Naive B cell (primary cell): ENCODE measurements around the gene SLC16A13. TPM values are rescaled to one million over a fixed set of nuclear protein-coding genes. Genes with fewer than 3 reads are reported as not detected.
"Not testable (repeated sequence)": the region's sequence is repeated elsewhere in the genome, so short reads cannot be mapped to it uniquely, and the experiment has no call there.

ENCODE experiments used
- ATAC-seq, 2 donors: fragments of 150-1000 bp; cut with Tn5 transposase; 2 replicates each; pipeline ENCODE4 v1.10.0; 2021; ENCODE audit warnings: low read depth in 2 of 2, mild to moderate bottlenecking in 2 of 2, moderate library complexity in 2 of 2
- DNase-seq: peaks from one replicate; pipeline ENCODE4 v3.0.0; 2022
- H3K27ac Mint-ChIP-seq, 6 donors: one replicate each; pipeline ENCODE4 v1.8.0; 2020 to 2022; ENCODE audit warnings: mild to moderate bottlenecking in 6 of 6, mixed read lengths in 6 of 6, moderate library complexity in 5 of 6, inconsistent platforms in 2 of 6
- H3K27me3 Mint-ChIP-seq, 3 donors: one replicate each; pipeline ENCODE4 v1.8.0; 2021 to 2022; ENCODE audit warnings: mixed read lengths in 3 of 3, mild to moderate bottlenecking in 1 of 3
- H3K36me3 Mint-ChIP-seq, 2 donors: one replicate each; pipeline ENCODE4 v1.8.0; 2020 to 2022; ENCODE audit warnings: mixed read lengths in 2 of 2, inconsistent platforms in 1 of 2, mild to moderate bottlenecking in 1 of 2
- H3K4me1 Mint-ChIP-seq, 3 donors: one replicate each; pipeline ENCODE4 v1.8.0; 2020 to 2022; ENCODE audit warnings: mixed read lengths in 3 of 3, inconsistent platforms in 1 of 3, mild to moderate bottlenecking in 1 of 3, moderate library complexity in 1 of 3
- H3K4me3 Mint-ChIP-seq, 8 donors: one replicate each; pipeline ENCODE4 v1.8.0; 2020 to 2022; ENCODE audit warnings: mild to moderate bottlenecking in 8 of 8, mixed read lengths in 8 of 8, moderate library complexity in 8 of 8, inconsistent platforms in 2 of 8
- H3K9me3 Mint-ChIP-seq, 7 donors: one replicate each; pipeline ENCODE4 v1.8.0; 2020 to 2022; ENCODE audit warnings: mixed read lengths in 7 of 7, mild to moderate bottlenecking in 5 of 7, inconsistent platforms in 2 of 7, moderate library complexity in 1 of 7
- polyA plus RNA-seq, 6 donors: library from polyadenylated mRNA; unstranded; fragments of 300-500 nt; fragmentation: Illumina TruSeq; gene quantifications; one replicate each; pipeline ENCODE4 v1.2.3, GENCODE V29; 2021; ENCODE audit warnings: low read depth in 6 of 6

Gene SLC16A13
- polyA plus RNA-seq, 6 donors from 2014 or later = 0.66 to 3.0 (median 2.4) TPM

DNA sequence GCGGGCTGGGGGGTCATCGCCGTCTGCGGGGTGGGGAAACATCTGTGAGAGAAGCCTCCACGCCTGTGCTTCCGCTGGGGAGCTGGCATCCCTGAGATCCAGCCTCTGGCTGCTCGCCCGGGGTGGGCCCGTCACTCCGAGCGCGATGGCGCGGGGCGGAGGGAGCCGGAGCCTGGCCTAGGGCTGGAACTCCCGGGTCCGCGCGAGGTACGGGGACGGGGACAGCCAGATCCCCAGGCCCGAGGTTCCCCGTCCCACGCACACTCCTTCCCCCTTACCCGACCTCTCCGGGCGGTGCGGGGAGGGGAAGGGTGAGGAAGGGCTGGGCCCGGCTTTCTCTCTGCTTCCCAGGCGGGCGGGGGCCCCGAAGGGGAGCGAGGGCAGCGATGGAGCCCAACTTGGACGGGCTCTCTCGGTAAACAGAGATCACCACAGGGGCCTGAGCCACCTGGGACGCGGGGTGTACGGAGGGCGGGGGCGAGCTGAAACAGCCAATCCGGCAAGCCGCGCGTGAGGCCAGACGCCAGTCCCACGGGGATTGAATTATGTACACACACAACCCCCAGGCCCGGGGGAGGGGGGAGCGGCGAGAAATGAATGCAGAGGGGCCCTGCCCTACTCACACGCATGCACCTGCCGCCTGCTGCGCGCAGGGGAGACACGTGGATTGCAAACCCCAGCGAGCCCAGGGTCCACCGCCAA is 7.8 kb downstream of the SLC16A13 start, which contains the start of gene SLC16A11:
Gene SLC16A11 (minus strand): TSS at position 596 of the 702 bp plus-strand sequence. CDS start 579 bp downstream, at position 17.
- peak; percentile 80 for DNase-seq
- Mint-ChIP-seq H3K9me3 (no peaks in the 10 kb centered on the region), H3K27ac (peak within 1 kb of the TSS; percentile 39 to 89 (median 86)), H3K4me1 (peaks cover 46 to 52% (median 50%) of the 10 kb centered on the region in 3 donors), H3K27me3 (no peaks in the 10 kb centered on the region), H3K36me3 (no peaks in the 10 kb centered on the region), H3K4me3 (peak within 1 kb of the TSS; percentile 74 to 91 (median 86))
- peak; percentile 32 to 45 for ATAC-seq

DNA sequence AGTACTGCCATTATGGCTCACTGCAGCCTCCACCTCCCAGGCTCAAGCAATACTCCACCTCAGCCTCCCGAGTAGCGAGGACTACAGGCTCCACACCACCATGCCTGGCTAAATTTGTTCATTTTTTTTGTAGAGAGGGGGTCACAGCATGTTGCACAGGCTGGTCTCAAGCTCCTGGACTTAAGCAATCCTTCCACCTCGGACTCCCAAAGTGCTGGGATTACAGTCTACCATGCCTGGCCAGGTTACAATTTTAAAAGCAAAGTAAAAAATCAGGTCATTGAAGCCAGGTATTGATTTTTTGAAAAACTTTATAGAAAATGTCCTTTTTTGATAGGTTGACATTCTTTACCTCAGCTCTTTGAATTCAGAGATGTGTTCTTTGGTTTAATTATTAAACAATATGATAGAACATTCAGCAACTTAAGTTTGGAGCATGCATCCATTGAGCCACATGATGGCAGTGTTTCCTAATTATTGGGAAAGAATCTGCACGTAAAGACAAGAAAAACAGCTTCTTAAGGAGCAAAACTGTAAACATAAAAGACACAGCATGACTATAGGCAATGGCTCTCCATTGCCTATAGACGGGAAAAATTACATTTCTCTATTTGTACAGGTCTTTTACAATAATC is 9.8 kb downstream of the SLC16A13 start:
- Mint-ChIP-seq H3K36me3 (no peaks in the 10 kb centered on the region), H3K4me3 (peak overlapping the region; percentile 72 to 94 (median 90)), H3K27me3 (peaks cover 0 to 7% (median 4%) of the 10 kb centered on the region in 3 donors), H3K27ac (peak overlapping the region; percentile 40 to 97 (median 94)), H3K4me1 (peaks cover 42 to 43% (median 43%) of the 10 kb centered on the region in 3 donors), H3K9me3 (no peaks in the 10 kb centered on the region)
- DNase-seq = peak; percentile 63
- ATAC-seq = peak; percentile 16 to 25

DNA sequence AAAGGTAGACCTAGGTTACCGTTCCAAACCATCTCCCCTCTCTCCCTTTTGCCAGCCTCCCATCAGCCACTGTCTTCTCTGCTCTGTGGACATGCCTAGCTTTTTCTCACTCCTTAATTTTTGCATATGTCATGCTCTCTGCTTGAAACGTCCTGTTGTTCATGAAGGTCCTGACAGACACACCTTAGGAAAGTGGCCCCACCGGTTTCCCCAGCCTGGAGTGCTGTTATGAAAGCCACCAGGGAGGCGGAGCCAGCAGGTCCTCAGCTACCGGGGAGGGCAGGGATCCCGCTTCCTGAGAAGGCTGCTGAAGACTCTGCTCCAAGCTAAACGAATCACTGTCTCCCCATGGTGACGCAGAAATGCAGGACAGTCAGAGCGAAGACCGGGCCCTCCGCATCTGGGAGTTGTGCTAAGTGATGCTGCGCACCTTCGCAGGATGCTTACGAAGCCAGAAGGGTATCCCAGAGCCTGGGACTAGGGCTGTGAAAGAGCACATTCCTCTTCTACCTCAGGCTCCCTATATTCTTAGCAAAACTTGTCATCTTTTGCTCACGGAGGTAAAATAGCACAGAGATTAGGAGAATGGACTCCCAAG is 10.4 kb downstream of the SLC16A13 start:
- DNase-seq = no peak
- Mint-ChIP-seq H3K4me3 (peak overlapping the region; percentile 72 to 94 (median 90)), H3K27ac (peak overlapping the region; percentile 83 to 97 (median 94)), H3K9me3 (no peaks in the 10 kb centered on the region), H3K36me3 (no peaks in the 10 kb centered on the region), H3K27me3 (peaks cover 0 to 12% (median 4%) of the 10 kb centered on the region in 3 donors), H3K4me1 (peaks cover 40 to 42% (median 42%) of the 10 kb centered on the region in 3 donors)
- ATAC-seq = peak; percentile 4 to 13

DNA sequence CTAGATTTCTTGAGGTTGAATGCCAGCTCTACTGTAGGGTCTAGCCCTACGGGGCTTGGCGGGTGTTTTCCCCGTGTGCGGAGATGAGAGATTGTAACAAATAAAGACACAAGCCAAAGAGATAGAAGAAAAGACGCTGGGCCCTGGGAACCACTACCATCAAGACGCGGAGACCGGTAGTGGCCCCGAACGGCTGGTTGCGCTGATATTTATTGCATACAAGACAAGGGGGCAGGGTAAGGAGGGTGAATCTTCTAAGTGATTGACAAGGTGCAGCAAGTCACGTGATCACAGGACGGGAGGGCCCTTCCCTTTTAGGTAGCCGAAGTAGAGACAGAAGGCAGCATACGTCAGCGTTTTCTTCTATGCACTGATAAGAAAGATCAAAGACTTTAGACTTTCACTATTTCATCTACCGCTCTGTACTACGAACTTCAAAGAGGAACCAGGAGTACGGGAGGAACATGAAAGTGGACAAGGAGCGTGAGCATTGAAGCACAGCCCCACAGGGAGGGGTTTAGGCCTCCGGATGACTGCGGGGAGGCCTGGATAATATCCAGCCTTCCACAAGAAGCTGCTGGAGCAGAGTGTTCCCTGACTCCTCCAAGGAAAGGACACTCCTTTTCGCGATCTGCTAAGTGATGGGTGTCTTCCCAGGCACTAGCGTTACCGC is 11.0 kb downstream of the SLC16A13 start:
- Mint-ChIP-seq H3K4me3 (peak overlapping the region; percentile 72 to 94 (median 90)), H3K27me3 (peaks cover 0 to 12% (median 4%) of the 10 kb centered on the region in 3 donors), H3K4me1 (peaks cover 34 to 35% (median 35%) of the 10 kb centered on the region in 3 donors), H3K27ac (peak overlapping the region; percentile 83 to 97 (median 93))
- H3K9me3 Mint-ChIP-seq, H3K36me3 Mint-ChIP-seq: not testable (repeated sequence)
- ATAC-seq (peak; percentile 29 to 44), DNase-seq (peak; percentile 83)

DNA sequence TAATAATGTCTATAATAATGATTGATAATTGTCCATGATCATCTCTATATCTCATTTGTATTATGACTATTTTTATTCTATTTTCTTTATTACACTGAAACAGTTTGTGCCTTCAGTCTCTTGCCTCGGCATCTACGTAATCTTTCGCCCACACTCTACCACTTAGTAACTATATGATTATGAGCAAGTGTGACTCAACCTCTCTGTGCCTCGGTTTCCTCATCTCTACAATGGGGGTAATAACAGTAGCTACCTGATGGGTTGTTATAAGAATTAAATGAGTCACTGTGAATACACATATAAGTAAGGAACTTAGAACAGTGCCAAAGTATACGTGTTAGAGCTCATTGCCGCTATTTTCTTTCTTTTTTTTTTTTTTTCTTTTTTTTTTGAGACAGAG is 11.8 kb downstream of the SLC16A13 start:
- Mint-ChIP-seq H3K9me3 (no peaks in the 10 kb centered on the region), H3K27ac (peak overlapping the region; percentile 24 to 97 (median 86)), H3K4me3 (peak overlapping the region in 6 of 8 donors; percentile 25 to 93 (median 84)), H3K27me3 (peaks cover 0 to 12% (median 4%) of the 10 kb centered on the region in 3 donors), H3K4me1 (peaks cover 28 to 34% (median 30%) of the 10 kb centered on the region in 3 donors), H3K36me3 (no peaks in the 10 kb centered on the region)
- DNase-seq (no peak), ATAC-seq (no peak)

DNA sequence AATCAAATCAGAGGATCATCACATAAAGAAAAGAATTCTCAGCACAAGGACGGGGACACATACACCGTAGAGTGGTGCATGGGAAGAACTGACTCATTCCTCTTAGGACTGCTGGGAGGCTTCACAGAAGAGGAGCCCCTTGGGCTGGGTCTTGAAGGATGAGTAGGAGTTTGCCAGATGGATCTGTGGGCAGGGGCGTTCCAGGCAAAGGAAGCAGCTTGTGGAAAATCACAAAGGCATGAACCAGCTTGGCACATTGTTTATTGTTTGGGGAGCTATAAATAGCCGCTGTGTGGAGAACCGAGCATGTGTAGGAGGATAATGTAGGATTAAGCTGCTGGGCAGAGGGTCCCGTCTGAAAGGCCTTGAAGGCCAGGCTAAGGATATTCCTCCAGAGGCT is 13.2 kb downstream of the SLC16A13 start:
- Mint-ChIP-seq H3K4me1 (peaks cover 19 to 31% (median 22%) of the 10 kb centered on the region in 3 donors), H3K27me3 (peaks cover 0 to 12% (median 4%) of the 10 kb centered on the region in 3 donors), H3K9me3 (no peaks in the 10 kb centered on the region), H3K4me3 (peak overlapping the region in 1 of 8 donors; percentile 19), H3K27ac (peak overlapping the region in 2 of 6 donors; percentile 9 to 74), H3K36me3 (no peaks in the 10 kb centered on the region)
- ATAC-seq = no peak
- no peak for DNase-seq

DNA sequence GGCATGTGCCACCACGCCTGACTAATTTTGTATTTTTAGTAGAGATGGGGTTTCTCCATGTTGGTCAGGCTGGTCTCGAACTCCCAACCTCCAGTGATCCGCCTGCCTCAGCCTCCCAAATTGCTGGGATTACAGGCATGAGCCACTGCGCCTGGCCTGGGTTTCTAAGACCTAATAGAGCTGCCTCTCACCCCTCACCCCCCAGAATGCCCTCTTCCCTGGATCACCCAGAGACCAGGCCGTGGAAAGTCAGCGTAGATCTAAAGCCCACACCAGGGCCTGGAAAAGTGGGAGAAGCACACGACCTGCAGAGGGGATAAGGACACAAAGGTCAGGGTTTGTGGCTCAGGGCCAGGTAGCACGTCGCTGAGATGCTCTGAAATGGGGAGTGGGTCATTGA is 14.8 kb downstream of the SLC16A13 start:
- Mint-ChIP-seq H3K27me3 (peaks cover 0 to 12% (median 4%) of the 10 kb centered on the region in 3 donors), H3K4me1 (peaks cover 16 to 24% (median 20%) of the 10 kb centered on the region in 3 donors), H3K27ac (peak overlapping the region in 1 of 6 donors; percentile 27)
- H3K9me3 Mint-ChIP-seq, H3K36me3 Mint-ChIP-seq, DNase-seq, H3K4me3 Mint-ChIP-seq, ATAC-seq: not testable (repeated sequence)

DNA sequence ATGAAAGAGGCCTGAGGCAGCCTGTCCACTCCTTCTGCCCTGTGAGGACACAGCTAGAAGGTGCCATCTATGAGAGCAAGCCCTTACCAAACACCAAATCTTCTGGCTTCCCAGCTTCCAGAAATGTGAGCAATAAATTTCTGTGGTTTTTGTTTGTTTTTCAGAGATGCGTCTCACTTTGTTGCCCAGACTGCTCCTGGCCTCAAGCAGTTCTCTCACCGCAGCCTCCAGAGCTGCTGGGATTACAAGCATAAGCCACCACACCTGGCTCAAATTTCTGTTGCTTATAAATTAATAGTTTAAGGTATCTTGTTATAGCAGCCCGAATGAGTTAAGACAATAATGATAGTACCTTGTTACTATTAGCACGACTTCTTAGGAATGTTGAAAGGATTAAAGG is 20.6 kb downstream of the SLC16A13 start:
- ATAC-seq (no peak), DNase-seq (no peak)
- no peaks in the 10 kb centered on the region for H3K36me3 Mint-ChIP-seq
- no peaks in the 10 kb centered on the region for H3K9me3 Mint-ChIP-seq
- H3K27ac Mint-ChIP-seq = no peak overlapping the region
- H3K4me1 Mint-ChIP-seq = peaks cover 0 to 4% (median 3%) of the 10 kb centered on the region in 3 donors
- H3K4me3 Mint-ChIP-seq = no peak overlapping the region
- peaks cover 9 to 14% (median 12%) of the 10 kb centered on the region in 3 donors for H3K27me3 Mint-ChIP-seq

DNA sequence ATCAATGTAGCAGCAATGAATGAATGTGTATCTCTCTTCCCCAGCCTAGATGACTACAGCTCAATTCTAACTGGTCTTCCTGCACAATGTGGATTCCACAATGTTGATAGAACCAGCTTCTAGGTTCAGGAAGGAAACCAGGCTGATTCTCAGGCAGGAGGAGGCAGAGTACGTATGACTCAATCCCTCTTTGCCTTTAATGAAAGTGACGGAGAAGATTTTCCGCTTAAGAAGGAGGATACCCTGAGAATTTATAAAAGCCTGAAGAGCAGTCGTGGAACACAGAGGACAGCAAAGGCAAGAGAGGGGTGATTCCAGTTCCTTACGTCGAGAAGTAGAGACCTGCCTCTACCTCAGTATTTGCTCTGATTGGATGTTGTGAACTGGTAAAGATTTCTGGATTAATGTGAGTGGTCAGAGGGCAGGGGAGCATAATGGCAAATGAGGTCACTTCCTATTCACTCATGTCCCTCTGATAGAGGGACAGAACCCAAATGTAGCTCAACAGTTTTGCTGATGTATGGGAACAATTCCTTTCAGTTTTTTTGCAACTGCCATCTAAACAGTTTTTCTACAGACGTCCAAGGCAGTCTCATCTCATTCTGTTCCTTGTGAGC is 23.1 kb downstream of the SLC16A13 start:
- peak overlapping the region in 2 of 6 donors; percentile 54 to 75 for H3K27ac Mint-ChIP-seq
- DNase-seq (no peak), ATAC-seq (no peak)
- H3K9me3 Mint-ChIP-seq = no peaks in the 10 kb centered on the region
- H3K27me3 Mint-ChIP-seq = peaks cover 20 to 30% (median 24%) of the 10 kb centered on the region in 3 donors
- peaks cover 0 to 3% (median 0%) of the 10 kb centered on the region in 3 donors for H3K4me1 Mint-ChIP-seq
- H3K4me3 Mint-ChIP-seq = no peak overlapping the region
- no peaks in the 10 kb centered on the region for H3K36me3 Mint-ChIP-seq

DNA sequence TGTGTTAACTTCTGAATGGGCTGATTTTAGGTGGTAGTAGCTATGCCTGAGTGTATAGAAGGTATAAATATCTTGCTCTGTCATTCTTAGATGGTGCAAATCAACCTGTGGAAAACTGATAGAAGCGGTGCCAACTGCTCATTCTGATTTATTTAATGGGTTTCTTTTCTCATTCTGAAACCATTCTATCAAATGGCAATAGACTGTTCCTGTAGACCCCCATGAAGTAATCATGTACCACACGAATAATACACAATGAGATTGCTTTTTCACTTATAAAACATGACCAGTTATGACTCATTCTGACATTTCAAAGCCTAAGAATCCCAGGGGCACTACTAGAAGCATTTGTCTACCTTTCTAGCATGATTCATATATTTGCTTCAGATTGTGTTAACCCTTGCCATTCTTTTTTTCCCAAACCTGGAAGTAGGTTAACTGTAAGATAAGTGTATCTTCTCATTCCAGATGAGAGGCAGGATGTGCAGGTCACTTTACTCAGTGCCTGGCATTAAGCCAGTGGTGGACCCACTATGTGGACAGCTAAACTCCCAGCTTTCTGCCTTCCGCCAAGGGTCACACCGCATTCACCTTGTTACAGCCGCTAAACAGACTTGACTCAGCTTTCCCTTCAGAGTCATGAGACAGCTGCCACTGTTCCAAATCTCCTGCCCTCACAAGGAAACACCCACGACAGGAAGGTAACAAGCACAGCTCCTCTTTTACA is 24.5 kb downstream of the SLC16A13 start:
- DNase-seq = no peak
- no peak for ATAC-seq
- peak overlapping the region in 1 of 6 donors; percentile 60 for H3K27ac Mint-ChIP-seq
- H3K4me3 Mint-ChIP-seq = no peak overlapping the region
- peaks cover 20 to 40% (median 28%) of the 10 kb centered on the region in 3 donors for H3K27me3 Mint-ChIP-seq
- no peaks in the 10 kb centered on the region for H3K36me3 Mint-ChIP-seq
- H3K9me3 Mint-ChIP-seq = no peaks in the 10 kb centered on the region
- H3K4me1 Mint-ChIP-seq = peaks cover 0 to 3% (median 0%) of the 10 kb centered on the region in 3 donors

DNA sequence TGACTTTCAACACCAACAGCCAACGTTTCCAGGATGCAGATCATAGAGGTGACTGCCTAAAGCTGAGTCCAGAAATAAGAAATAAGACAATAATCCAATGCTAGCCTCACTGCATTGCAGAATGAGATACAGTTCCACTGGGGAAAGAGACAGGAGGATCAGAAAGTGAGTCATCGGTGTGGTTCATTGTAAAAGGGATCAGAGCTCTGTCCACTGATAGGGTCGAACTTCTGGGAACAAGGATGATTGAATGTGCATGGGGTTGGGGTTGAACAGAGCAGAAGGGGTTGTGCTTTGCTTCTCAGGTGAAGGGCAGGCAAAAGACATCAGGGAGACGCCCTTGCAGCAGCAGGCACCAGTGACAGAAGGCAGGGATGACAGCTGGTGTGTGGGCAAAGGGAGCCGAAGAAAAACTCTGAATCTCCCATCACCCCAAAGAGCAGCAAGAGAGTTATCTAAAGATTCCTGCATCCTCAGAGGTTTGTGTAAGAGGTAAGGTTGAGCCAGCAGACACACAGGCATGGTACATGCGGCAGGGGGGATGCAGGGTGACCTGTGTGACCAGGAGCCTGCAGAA is 27.8 kb downstream of the SLC16A13 start:
- Mint-ChIP-seq H3K27ac (peak overlapping the region in 1 of 6 donors; percentile 79), H3K9me3 (peaks cover 6 to 22% (median 14%) of the 10 kb centered on the region in 7 donors), H3K36me3 (peaks cover 6 to 15% of the 10 kb centered on the region in 2 donors), H3K4me1 (peaks cover 0 to 3% (median 0%) of the 10 kb centered on the region in 3 donors), H3K27me3 (peaks cover 20 to 56% (median 42%) of the 10 kb centered on the region in 3 donors), H3K4me3 (no peak overlapping the region)
- no peak for DNase-seq
- no peak for ATAC-seq

DNA sequence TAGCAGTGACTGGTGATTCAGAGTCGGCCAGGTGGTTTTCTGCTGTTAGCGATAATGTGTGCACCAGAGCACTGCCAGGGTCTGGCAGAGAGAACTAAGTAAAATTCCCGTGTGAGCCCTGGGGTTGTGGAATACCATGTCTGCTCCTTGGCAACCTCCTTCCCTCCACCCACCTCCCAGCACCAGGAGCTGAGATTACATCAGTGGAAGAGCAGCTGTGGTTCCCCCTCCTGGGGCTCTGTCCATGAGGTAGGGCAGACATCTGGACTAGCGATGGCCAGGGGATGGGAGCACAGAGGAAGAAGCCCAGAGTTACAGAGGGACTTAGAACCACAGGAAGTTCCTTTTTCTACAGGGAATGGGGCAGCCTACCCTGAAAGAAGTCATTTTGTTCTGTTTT is 28.4 kb downstream of the SLC16A13 start:
- Mint-ChIP-seq H3K27ac (peak overlapping the region in 1 of 6 donors; percentile 37), H3K27me3 (peaks cover 14 to 52% (median 42%) of the 10 kb centered on the region in 3 donors), H3K4me3 (no peak overlapping the region), H3K36me3 (peaks cover 9 to 21% of the 10 kb centered on the region in 2 donors), H3K9me3 (peaks cover 11 to 29% (median 18%) of the 10 kb centered on the region in 7 donors), H3K4me1 (peaks cover 0 to 3% (median 0%) of the 10 kb centered on the region in 3 donors)
- DNase-seq (no peak), ATAC-seq (no peak)
